ENCODE data around the gene SFN.

SFN gene

DNA sequence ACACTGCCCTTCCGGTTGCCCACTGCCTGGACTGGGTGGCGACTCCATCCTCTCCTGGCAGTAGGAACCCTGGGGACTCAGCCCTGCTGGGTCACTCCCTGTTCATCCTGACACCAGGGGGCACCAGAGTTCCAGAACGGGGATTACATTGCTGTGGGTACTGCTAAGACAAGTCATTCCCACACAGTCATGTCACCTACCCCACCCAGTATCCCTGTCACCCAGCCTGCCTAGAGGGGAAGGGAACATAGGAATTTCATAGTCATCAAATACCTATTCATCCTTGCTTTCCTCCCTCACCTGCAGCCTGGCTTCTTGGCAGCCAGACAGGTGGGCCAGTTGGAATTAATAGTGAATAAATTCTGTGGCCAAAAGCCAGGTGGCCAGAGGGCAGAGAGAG lies 9.8 kb upstream of the SFN start:
- Histone ChIP-seq H3K4me1 (ENCODE audit: control insufficient read depth in 1 of 2, insufficient read depth in 1 of 2, low read depth in 1 of 2, low read length in 1 of 2) (no peaks in the 10 kb centered on the region), H3K4me3 (ENCODE audit: low read depth in 1 of 2, low read length in 1 of 2) (no peak overlapping the region), H3K27me3 (no peaks in the 10 kb centered on the region), H3K27ac (peak overlapping the region; percentile 13), H3K9me3 (peaks cover 12% of the 10 kb centered on the region), H3K36me3 (peaks cover 100% of the 10 kb centered on the region)
- TF ChIP-seq, protein P1, sequence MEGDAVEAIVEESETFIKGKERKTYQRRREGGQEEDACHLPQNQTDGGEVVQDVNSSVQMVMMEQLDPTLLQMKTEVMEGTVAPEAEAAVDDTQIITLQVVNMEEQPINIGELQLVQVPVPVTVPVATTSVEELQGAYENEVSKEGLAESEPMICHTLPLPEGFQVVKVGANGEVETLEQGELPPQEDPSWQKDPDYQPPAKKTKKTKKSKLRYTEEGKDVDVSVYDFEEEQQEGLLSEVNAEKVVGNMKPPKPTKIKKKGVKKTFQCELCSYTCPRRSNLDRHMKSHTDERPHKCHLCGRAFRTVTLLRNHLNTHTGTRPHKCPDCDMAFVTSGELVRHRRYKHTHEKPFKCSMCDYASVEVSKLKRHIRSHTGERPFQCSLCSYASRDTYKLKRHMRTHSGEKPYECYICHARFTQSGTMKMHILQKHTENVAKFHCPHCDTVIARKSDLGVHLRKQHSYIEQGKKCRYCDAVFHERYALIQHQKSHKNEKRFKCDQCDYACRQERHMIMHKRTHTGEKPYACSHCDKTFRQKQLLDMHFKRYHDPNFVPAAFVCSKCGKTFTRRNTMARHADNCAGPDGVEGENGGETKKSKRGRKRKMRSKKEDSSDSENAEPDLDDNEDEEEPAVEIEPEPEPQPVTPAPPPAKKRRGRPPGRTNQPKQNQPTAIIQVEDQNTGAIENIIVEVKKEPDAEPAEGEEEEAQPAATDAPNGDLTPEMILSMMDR (IDR thresholded peaks at IDR 0.05), result peak; percentile 43

DNA sequence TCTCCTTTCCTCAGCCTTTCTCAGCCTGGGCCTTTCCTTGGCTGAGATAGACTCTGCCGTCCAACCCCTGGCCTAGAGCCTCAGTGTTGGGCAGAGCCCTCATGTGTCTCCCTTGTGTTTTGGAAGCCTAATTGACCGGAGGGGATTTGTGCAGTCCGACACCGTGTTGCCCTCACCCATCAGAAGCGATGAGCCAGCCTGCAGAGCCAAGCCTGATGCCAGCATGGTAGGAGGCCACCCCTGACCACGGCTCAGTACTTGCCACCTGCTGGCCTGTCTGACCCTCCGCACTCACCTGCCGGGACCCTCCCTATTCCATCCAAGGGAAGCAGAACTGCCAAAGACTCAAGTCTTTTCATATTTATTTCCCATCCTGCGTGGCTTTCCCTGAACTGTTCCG lies 9.3 kb upstream of the SFN start:
- Histone ChIP-seq H3K36me3 (peaks cover 100% of the 10 kb centered on the region), H3K4me3 (ENCODE audit: low read depth in 1 of 2, low read length in 1 of 2) (no peak overlapping the region), H3K9me3 (peaks cover 12% of the 10 kb centered on the region), H3K27me3 (no peaks in the 10 kb centered on the region), H3K27ac (peak overlapping the region; percentile 13), H3K4me1 (ENCODE audit: control insufficient read depth in 1 of 2, insufficient read depth in 1 of 2, low read depth in 1 of 2, low read length in 1 of 2) (no peaks in the 10 kb centered on the region)
- TF ChIP-seq, protein P1 (IDR thresholded peaks at IDR 0.05), result no peak

DNA sequence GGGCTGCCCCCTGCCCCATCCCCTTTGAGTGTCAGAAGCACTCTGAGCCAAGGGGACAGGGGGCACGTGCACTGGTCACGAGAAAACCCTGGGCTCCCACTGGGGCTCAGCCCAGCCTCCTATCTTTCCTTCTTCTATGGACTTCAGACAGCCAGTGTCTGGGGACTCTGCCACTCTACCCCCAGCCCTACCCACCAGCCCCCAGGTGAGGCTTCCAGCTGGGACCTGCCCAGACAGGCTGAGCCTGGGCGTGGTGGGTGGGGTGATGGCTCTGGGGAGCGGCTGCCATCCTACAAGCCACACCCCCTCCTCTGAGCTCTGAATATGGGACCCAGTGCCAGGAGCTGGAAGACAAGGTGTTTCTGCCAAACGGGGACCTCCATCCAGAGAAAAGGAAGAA lies 8.0 kb upstream of the SFN start:
- no peaks in the 10 kb centered on the region for H3K4me1 ChIP-seq (ENCODE audit: control insufficient read depth in 1 of 2, insufficient read depth in 1 of 2, low read depth in 1 of 2, low read length in 1 of 2)
- no peaks in the 10 kb centered on the region for H3K27me3 ChIP-seq
- peaks cover 12% of the 10 kb centered on the region for H3K9me3 ChIP-seq
- no peak overlapping the region for H3K4me3 ChIP-seq (ENCODE audit: low read depth in 1 of 2, low read length in 1 of 2)
- TF ChIP-seq, protein P1 (IDR thresholded peaks at IDR 0.05), result no peak
- H3K36me3 ChIP-seq, result peaks cover 95% of the 10 kb centered on the region
- H3K27ac ChIP-seq, result peak overlapping the region; percentile 44

DNA sequence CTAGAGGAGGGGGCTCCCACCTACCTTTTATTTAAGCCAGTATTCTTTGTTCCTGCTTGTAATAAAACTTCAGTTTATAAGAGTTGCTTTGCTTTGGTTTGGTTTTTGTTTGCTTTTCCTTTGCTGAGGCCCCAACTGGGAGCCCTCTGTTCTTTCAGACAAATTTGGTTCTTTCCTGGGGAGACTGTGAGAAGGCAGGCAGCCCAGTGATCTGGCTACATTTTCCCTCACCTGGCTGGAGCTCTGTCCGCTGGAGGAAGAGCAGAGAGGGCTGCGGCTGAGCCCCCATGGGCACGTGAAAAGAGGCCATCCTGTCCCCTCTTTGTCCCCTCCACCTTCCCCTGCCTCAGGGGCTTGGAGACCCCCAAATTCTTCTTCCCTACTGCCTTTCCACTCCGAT lies 7.3 kb upstream of the SFN start:
- Histone ChIP-seq H3K9me3 (peaks cover 12% of the 10 kb centered on the region), H3K4me1 (ENCODE audit: control insufficient read depth in 1 of 2, insufficient read depth in 1 of 2, low read depth in 1 of 2, low read length in 1 of 2) (no peaks in the 10 kb centered on the region), H3K4me3 (ENCODE audit: low read depth in 1 of 2, low read length in 1 of 2) (no peak overlapping the region), H3K27ac (peak overlapping the region; percentile 44), H3K27me3 (no peaks in the 10 kb centered on the region), H3K36me3 (peaks cover 88% of the 10 kb centered on the region)
- TF ChIP-seq, protein P1 (IDR thresholded peaks at IDR 0.05), result no peak

DNA sequence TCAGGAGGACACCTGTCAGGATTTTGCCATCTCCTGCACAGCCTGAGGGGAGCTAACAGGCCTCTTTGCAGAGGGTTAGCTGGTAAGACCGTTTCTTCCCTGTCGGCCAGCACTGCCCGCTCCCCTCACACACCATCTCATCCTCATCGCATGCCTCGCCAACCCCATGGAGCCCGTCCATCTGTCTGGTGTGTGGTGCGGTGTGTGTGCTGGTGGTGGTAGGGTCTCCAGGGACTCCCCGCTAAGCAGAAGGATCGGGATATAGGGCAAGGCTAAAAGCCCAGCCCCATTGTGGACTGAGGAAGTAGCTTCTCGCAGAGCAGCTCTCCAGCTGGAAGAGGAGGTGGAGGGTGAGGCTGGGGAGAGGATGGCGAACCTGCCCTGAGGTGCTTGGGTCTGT lies 6.8 kb upstream of the SFN start:
- Histone ChIP-seq H3K36me3 (peaks cover 82% of the 10 kb centered on the region), H3K27me3 (no peaks in the 10 kb centered on the region), H3K9me3 (peaks cover 12% of the 10 kb centered on the region), H3K4me1 (ENCODE audit: control insufficient read depth in 1 of 2, insufficient read depth in 1 of 2, low read depth in 1 of 2, low read length in 1 of 2) (no peaks in the 10 kb centered on the region), H3K4me3 (ENCODE audit: low read depth in 1 of 2, low read length in 1 of 2) (no peak overlapping the region), H3K27ac (peak overlapping the region; percentile 44)
- TF ChIP-seq, protein P1 (IDR thresholded peaks at IDR 0.05), result no peak
